Nephron (organoid): Measurements from ENCODE around the gene PDLIM1.

Experiments used
- H3K27ac Mint-ChIP-seq, 3 experiments: 2 replicates each; pipeline ENCODE4 v1.8.0; 2020; ENCODE audit warnings: mixed read lengths in 3 of 3, mild to moderate bottlenecking in 2 of 3, moderate library complexity in 1 of 3
- H3K27me3 Mint-ChIP-seq: 2 replicates; pipeline ENCODE4 v1.8.0; 2021; ENCODE audit warnings: low read depth, mild to moderate bottlenecking, moderate library complexity, mixed read lengths
- H3K36me3 Mint-ChIP-seq: 2 replicates; pipeline ENCODE4 v1.8.0; 2020; ENCODE audit warnings: low read depth, mixed read lengths
- H3K4me1 Mint-ChIP-seq: 2 replicates; pipeline ENCODE4 v1.8.0; 2020; ENCODE audit warnings: mixed read lengths
- H3K4me3 Mint-ChIP-seq, 3 experiments: 2 replicates each; pipeline ENCODE4 v1.8.0; 2020; ENCODE audit warnings: mild to moderate bottlenecking in 3 of 3, mixed read lengths in 3 of 3, moderate library complexity in 2 of 3
- H3K9me3 Mint-ChIP-seq: 2 replicates; pipeline ENCODE4 v1.8.0; 2020; ENCODE audit warnings: mixed read lengths
- TF ChIP-seq, protein P1 (sequence below), 3 experiments: fragments of 200-600 bp; sonication (generic); IDR thresholded peaks; one replicate each; pipeline ENCODE4 v1.5.0; 2021; ENCODE audit warnings: antibody characterized with exemption in 3 of 3; ENCODE audit not compliant: unreplicated experiment in 3 of 3

The PDLIM1 gene

GRCh38 chr10:95260397-95260881, 30.4 kb downstream of the PDLIM1 start:
- Mint-ChIP-seq H3K36me3 (peaks cover 45% of the 10 kb centered on the region), H3K27ac (peak overlapping the region; percentile 74 to 88 (median 81)), H3K27me3 (no peaks in the 10 kb centered on the region), H3K4me3 (no peak overlapping the region), H3K4me1 (peaks cover 9% of the 10 kb centered on the region), H3K9me3 (peaks cover 7% of the 10 kb centered on the region)
- TF ChIP-seq, protein P1, sequence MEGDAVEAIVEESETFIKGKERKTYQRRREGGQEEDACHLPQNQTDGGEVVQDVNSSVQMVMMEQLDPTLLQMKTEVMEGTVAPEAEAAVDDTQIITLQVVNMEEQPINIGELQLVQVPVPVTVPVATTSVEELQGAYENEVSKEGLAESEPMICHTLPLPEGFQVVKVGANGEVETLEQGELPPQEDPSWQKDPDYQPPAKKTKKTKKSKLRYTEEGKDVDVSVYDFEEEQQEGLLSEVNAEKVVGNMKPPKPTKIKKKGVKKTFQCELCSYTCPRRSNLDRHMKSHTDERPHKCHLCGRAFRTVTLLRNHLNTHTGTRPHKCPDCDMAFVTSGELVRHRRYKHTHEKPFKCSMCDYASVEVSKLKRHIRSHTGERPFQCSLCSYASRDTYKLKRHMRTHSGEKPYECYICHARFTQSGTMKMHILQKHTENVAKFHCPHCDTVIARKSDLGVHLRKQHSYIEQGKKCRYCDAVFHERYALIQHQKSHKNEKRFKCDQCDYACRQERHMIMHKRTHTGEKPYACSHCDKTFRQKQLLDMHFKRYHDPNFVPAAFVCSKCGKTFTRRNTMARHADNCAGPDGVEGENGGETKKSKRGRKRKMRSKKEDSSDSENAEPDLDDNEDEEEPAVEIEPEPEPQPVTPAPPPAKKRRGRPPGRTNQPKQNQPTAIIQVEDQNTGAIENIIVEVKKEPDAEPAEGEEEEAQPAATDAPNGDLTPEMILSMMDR (IDR thresholded peaks at IDR 0.05; ENCODE audit: unreplicated experiment in 3 of 3) = no peak

- TF ChIP-seq, protein P1 (IDR thresholded peaks at IDR 0.05; ENCODE audit: unreplicated experiment in 3 of 3) = no peak
- Mint-ChIP-seq H3K36me3 (peaks cover 51% of the 10 kb centered on the region), H3K9me3 (peaks cover 9% of the 10 kb centered on the region), H3K4me1 (peaks cover 9% of the 10 kb centered on the region), H3K4me3 (no peak overlapping the region), H3K27ac (no peak overlapping the region), H3K27me3 (no peaks in the 10 kb centered on the region)
These were observed 33.0 kb downstream of the PDLIM1 start for GRCh38 chr10:95257849-95258248.

DNA sequence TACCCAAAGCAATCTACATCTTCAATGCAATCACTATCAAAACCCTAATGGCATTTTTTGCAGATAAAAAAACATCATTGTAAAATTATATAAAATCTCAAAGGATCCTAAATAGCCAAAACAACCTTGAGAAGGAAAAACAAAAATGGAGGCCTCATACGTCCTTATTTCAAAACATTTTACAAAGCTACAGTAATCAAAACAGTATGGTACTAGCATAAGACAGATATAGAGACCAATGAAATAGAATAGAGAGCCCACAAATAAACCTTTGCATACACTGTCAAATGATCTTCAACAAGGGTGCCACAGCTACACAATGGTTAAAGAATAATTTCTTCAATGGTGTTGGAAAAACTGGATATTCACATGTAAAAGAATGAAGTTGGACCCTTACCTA, 34.5 kb downstream of the PDLIM1 start:
- H3K9me3 Mint-ChIP-seq = peaks cover 9% of the 10 kb centered on the region
- peaks cover 9% of the 10 kb centered on the region for H3K4me1 Mint-ChIP-seq
- TF ChIP-seq, protein P1 (IDR thresholded peaks at IDR 0.05; ENCODE audit: unreplicated experiment in 3 of 3) = no peak
- no peaks in the 10 kb centered on the region for H3K27me3 Mint-ChIP-seq
- no peak overlapping the region for H3K27ac Mint-ChIP-seq
- peaks cover 53% of the 10 kb centered on the region for H3K36me3 Mint-ChIP-seq
- no peak overlapping the region for H3K4me3 Mint-ChIP-seq

GRCh38 chr10:95254629-95255028, 36.2 kb downstream of the PDLIM1 start:
- H3K4me3 Mint-ChIP-seq = no peak overlapping the region
- TF ChIP-seq, protein P1 (IDR thresholded peaks at IDR 0.05; ENCODE audit: unreplicated experiment in 3 of 3) = no peak
- H3K27ac Mint-ChIP-seq = no peak overlapping the region
- H3K4me1 Mint-ChIP-seq = no peaks in the 10 kb centered on the region
- H3K27me3 Mint-ChIP-seq = no peaks in the 10 kb centered on the region
- peaks cover 50% of the 10 kb centered on the region for H3K36me3 Mint-ChIP-seq
- H3K9me3 Mint-ChIP-seq = peaks cover 9% of the 10 kb centered on the region

GRCh38 chr10:95253686-95254085, 37.1 kb downstream of the PDLIM1 start:
- peaks cover 47% of the 10 kb centered on the region for H3K36me3 Mint-ChIP-seq
- TF ChIP-seq, protein P1 (IDR thresholded peaks at IDR 0.05; ENCODE audit: unreplicated experiment in 3 of 3) = no peak
- H3K9me3 Mint-ChIP-seq = peaks cover 9% of the 10 kb centered on the region
- H3K4me3 Mint-ChIP-seq = no peak overlapping the region
- no peaks in the 10 kb centered on the region for H3K27me3 Mint-ChIP-seq
- peaks cover 3% of the 10 kb centered on the region for H3K4me1 Mint-ChIP-seq
- H3K27ac Mint-ChIP-seq = no peak overlapping the region

DNA sequence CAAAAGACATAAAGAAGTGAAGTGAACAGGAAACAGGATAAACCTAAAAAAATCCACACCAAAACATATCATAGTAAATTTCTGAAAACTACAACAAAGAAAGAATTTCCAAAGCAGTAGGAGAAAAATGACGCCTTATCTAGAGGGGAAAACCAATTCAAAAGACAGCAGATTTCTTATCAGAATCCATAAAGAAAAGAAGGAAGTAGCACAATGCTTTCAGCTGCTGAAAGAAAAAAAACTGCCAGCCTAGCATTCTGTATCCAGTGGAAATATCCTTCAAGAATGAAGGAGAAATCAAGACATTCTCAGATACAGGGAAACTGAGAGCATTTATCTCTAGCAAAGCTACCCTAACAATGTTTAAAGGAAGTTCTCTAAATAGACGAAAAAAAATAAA, 37.8 kb downstream of the PDLIM1 start:
- H3K27ac Mint-ChIP-seq = no peak overlapping the region
- H3K27me3 Mint-ChIP-seq = no peaks in the 10 kb centered on the region
- TF ChIP-seq, protein P1 (IDR thresholded peaks at IDR 0.05; ENCODE audit: unreplicated experiment in 3 of 3) = no peak
- no peak overlapping the region for H3K4me3 Mint-ChIP-seq
- peaks cover 40% of the 10 kb centered on the region for H3K36me3 Mint-ChIP-seq
- H3K9me3 Mint-ChIP-seq = peaks cover 9% of the 10 kb centered on the region
- H3K4me1 Mint-ChIP-seq = peaks cover 4% of the 10 kb centered on the region
